ENCODE results near the gene CEACAM7.

The CEACAM7 gene

GRCh38 chr19:41694196-41694595 is 6.1 kb upstream of the CEACAM7 start:
- H3K27ac ChIP-seq, result no peak overlapping the region
- TF ChIP-seq ZFX (IDR thresholded peaks at IDR 0.05; ENCODE audit: borderline replicate concordance), result no peak

DNA sequence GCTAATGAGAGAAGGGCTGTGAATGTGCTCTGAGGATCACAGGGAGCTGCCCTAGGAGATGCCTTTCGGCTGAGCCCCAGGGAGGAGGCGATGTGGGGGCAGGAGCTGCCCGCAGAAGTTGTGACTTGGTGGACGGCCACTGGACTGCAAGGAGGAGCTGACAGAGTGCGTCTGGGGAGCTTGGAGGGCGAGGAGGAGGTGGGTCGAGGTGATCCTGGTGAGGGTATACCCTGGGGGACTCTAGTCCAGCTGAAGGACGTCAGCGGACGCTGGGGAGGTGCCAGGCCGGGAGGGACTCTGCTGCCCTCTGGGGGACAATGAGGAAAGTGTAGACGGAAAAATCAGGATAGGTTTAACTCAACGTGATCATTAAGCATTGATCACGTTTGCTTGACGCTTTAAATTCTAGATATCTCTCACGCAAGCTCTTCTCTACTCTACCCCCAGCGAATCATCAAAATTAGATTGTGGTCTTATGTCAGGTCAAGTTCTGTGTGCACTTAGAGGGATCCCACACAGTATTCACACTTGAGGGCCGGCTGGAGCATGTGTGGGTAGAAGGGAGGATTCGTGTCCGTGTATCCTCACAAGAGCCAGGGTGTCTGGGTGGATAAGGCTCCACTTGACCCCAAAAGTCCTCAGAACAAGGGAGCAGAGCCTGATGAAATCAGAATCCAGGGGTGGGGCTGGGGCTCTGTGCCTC is 3.3 kb upstream of the CEACAM7 start:
- TF ChIP-seq CTCF (IDR thresholded peaks at IDR 0.05) (peak; percentile 93), ZFX (IDR thresholded peaks at IDR 0.05; ENCODE audit: borderline replicate concordance) (no peak)
- H3K27ac ChIP-seq, result no peak overlapping the region

- no peak for TF ChIP-seq CTCF (IDR thresholded peaks at IDR 0.05)
- no peak for TF ChIP-seq ZFX (IDR thresholded peaks at IDR 0.05; ENCODE audit: borderline replicate concordance)
- H3K27ac ChIP-seq, result no peak overlapping the region
These were observed 2.7 kb upstream of the CEACAM7 start for GRCh38 chr19:41690801-41691065.

- TF ChIP-seq CTCF (IDR thresholded peaks at IDR 0.05), result no peak
- no peak for TF ChIP-seq ZFX (IDR thresholded peaks at IDR 0.05; ENCODE audit: borderline replicate concordance)
- H3K27ac ChIP-seq, result no peak overlapping the region
These were observed 2.1 kb upstream of the CEACAM7 start for GRCh38 chr19:41689993-41690800.

DNA sequence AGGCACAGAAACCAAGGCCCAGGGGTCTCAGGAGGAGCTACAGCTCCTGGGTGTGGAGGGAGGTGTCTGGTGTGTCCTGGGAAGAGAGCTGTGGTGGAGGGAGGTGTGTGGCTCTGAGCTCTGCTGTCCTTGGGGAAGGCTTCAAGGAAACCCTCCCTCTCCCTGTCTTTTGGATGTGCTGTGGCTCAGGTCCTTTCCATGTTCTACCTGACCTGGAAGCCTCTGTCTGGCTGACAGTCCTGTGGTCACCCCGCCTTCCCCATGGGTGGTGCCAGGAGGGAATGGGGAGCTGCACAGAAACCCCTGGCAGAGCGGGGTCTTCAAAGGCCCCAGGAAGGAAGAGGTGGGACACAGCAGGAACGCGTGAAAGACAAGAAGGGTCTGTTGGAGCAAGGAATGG is 617 bp upstream of the CEACAM7 start:
- TF ChIP-seq ZFX (IDR thresholded peaks at IDR 0.05; ENCODE audit: borderline replicate concordance), result no peak
- no peak for TF ChIP-seq CTCF (IDR thresholded peaks at IDR 0.05)
- H3K27ac ChIP-seq, result no peak overlapping the region

DNA sequence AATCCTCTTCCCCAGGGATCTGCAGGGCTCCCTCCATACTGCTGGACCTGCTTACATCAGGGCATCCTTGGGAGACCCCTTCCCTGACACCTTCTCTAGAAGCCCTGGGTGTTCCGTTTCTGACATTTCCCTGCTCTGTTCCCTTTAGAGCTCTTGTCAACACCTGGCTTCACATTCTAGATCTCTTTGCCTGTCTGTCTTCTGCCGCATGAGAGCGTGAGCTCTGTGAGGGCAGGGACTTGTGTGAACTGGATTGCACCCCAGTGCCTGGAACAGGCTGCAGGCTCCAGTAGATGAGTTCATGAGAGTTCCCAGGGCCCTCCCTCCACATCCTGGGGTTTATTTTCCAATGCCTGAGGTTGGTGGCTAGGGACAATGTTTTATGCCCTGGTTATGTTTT is 651 bp downstream of the CEACAM7 start:
- no peak overlapping the region for H3K27ac ChIP-seq
- TF ChIP-seq CTCF (IDR thresholded peaks at IDR 0.05) (no peak), ZFX (IDR thresholded peaks at IDR 0.05; ENCODE audit: borderline replicate concordance) (no peak)

- H3K27ac ChIP-seq, result no peak overlapping the region
- no peak for TF ChIP-seq CTCF (IDR thresholded peaks at IDR 0.05)
- no peak for TF ChIP-seq ZFX (IDR thresholded peaks at IDR 0.05; ENCODE audit: borderline replicate concordance)
These were observed 5.6 kb downstream of the CEACAM7 start for GRCh38 chr19:41682437-41682836.
